NCI-H1694 treated with DMSO at 0.1 percent for 48 hours (cell line): ENCODE data around the gene CBFA2T3.

ENCODE experiments used
- DNase-seq: peaks from one replicate; lab custom pipeline; 2025; lab: John Stamatoyannopoulos, UW

CBFA2T3 gene

DNA sequence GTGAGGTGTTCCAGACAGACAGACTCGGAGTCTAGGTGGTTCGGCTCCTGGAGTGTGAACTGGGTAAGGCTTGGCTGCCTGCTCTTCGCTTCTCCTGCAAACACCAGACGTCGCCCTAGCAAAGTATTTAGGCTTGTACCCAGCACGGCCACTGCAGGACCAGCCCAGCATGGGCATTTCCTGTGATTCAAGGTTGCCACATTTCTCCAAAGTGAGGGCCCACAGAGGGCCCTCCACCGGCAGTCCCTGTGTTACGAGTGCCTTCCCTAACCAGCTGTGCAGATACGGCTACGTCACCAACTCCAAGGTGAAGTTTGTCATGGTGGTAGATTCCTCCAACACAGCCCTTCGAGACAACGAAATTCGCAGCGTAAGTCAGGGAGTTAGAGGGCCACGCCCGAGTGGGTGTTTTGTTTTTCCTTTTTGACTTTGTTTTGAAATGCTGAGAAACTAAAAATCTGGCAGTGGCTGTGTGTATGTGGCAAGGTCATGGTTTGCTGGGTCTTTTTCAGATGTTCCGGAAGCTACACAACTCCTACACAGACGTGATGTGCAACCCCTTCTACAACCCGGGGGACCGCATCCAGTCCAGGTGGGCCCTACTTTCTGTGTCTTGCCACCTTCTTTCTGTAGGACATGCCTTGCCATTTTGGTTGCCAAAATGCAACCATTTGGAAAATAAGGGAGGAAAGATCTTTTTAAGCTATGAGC lies 117.5 kb downstream of the CBFA2T3 start:
- DNase-seq, result no peak

DNA sequence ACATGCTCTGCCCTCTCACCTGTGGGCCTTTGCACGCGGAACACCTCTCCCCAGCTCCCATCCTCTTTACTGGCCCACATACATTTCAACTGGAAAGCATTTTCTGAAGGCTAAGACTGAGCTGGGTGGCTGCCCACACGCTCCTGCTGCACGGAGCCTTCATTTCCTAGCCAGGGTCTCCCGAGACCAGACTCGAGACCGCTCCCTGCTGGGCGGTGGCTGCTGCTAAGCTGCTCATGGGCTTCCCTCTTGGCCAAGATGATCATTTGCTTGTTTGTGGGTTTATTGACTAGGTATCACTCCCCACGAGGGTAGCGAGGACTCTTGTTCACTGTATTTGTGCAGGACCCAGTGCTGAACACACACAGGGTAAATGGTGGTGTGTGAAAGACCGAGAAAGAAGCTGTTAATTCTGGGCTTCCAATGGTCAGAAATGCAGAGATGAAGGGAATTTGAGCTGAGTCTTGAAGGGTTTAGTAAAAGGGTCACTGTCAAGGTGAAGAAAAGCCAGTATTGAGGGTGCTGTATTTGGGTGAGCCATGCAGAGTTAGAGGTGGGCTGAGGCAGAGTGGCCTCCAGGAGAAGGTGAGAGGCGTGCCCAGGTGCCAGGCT lies 119.2 kb downstream of the CBFA2T3 start:
- peak; percentile 8 for DNase-seq

DNA sequence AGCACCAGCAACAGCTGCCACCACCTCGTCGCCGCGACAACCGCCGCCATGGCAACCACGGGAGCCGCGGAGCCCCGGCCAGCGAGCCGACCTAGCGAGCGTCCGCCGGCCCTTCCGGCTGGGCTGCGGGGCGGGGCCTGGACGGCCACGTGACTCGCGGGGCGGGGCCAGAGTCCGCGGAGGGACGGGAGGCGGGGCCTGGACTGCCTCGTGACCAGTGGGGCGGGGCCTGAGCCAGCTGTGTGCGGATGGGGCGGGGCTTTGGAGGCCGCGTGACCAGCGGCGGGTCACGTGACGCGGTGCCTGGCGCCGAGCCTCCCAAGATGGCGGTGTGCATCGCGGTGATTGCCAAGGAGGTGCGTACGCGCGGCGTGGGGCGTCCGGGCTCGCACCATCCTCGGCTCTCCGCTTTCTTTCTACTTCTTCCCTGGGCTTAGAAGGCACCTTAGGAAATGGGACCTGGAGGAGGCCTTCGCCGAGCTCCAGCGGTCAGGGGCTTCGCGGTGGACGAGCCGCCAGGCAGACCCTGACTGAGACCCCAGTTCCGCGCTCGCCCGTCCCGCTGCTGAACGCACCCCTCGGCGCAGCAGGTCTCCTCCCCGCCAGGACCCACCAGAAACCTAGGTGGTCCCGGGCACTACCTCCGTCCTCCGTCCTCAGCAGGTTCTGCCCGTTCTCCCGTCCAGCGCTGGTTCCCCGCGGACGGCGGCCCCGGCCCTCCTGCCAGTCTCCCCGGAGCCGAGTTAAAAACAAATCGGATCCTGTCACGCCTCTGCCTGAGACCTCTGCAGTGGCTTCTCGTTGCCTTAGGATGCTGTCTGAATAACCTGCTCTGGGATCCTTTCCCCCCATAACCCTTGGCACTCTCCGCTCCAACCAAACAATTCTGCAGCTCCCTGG lies 119.9 kb downstream of the CBFA2T3 start, which contains the start of the genes GALNS and TRAPPC2L:
GALNS (minus strand) TSS at position 120 of the 900 bp plus-strand sequence; CDS start at position 50, 70 bp downstream.
TRAPPC2L (plus strand) TSS at position 300 of the 900 bp plus-strand sequence; CDS start at position 324, 24 bp downstream.
- peak; percentile 73 for DNase-seq

DNA sequence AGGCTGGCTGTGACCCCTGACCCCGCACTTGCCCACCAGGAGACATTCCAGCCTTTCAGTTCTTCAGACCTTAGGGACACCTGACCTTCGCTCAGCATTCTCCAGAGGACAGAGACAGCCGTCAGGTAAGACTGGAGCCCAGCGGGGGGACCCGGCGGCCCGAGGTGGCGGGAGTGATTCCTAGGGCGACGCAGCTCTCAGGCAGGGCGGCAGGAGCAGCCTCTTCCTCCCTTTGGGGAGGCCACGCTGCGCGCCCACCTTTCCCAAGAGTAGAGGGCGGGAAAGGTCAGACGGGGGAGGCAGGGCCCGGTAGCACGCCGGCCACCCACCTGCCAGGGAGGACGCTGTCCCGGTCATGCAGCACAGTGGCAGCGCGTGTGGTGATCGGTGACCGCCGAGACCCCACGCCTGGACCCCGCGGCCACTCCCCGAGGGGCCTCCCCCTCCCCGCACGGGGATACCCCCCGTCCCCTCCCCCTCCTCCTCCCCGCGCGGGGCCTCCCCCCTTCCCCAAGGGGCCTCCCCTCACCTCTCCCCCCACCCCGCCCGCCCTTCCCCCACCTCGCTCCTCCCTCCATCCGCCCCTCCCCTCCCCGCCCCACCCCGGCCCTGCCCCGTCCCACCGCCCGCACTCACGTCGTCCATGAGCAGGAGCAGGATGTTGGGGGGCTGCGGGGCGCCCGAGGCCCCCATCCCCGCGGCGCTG lies 120.7 kb downstream of the CBFA2T3 start:
- DNase-seq, result no peak

DNA sequence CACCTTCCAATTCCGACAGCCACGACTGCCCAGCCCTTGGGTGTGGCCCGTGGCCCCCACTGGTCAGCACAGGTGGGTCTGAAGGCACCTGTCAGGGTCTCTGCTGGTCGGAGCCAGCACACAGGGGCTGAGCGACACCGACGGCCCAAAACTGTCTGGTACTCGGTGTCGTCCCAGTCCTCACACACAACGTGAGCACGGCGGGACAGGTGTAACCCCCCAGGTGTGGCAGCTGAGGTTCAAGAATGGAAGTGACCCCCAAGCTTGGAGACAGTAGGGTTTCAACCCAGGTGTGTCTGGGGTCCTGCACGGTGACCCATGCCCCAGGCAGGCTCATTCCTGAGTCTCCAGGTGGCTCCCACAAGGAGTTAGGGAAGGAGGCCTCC lies 121.3 kb downstream of the CBFA2T3 start:
- no peak for DNase-seq

DNA sequence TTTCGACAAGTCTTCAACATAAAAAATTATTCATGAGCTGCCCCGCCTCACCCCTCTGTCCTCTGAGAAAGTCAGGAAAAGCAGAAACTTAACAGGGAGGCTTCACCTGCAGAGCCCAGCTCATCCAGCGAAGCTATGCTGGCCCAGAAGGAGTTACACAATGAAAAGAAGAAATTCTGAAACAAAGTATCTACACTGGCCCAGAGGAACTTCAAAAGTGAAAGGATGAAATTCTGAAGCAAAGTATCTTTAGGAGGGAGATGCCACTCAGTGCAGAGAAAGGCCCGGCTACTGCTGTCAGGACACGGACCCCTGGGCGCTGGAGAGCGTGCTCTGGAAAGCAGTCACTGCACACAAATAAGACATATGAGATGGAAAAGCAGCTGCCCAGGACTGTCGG lies 121.8 kb downstream of the CBFA2T3 start:
- DNase-seq, result no peak

DNA sequence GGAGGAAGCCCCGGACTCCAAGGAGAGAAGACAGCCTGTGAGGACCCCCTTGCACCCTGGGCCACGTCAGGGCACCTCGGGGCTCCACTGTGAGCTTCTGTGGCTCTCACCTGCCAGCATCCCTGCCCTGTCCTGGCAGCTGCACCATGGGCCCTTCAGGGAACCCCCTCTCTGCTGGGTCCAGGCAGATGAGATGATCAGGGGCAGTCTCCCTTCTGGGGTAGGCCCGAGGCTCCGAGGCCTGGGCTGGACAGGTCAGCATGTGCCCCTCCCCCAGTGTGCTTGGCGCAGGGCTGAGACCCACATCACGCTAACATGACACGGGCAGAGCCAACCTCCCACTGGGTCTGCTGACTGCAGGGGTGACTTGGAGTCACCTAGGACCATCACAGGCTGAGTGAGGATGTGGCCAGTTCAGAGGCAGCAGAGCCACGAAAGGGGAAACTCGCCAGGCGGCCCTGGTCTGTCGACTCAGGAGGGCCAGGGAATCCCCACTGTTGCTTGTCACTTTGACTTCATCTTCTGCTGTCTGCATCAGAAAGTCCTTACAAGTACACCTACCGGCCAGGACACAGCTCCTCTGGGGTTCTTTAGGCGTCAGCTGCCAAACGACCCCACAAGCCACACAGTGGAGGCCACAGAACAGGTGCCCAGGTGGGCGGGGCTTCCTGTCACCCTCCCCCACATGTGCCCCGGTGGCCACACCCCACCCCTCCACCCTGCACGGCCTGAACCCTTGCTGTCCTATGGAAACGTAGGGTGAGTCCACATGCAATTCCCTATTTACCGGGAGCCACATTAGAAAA lies 122.5 kb downstream of the CBFA2T3 start:
- DNase-seq, result no peak

DNA sequence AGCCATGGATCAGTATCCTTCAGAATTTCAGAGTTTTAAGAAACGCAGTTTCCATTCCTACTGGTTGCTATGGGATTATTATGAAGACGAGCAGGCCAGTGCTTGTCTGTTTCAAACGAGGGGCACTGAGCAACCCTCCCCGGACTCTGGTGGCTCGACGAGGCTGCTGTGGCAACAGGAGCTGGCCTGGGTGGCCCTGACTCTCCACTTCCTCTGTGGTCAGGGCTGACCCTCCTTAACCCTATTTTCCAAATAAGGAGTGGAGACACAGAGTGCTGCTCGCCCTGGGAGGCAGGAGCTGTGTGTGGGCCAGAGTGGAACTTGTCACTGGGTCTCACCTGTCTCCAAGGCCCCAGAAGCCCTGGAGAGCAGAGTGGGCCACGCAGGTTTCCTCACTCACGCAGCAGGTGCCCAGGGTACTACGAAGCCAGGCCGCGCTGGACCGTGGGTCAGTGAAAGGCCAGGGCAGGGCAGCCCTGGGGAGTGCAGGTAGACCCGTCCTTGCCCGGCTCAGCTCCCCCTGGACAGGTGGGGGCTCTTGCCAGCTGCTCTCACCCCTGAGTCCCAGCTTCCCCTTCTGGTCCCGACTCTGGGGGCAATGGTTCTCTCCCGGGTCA lies 123.6 kb downstream of the CBFA2T3 start:
- DNase-seq, result no peak

DNA sequence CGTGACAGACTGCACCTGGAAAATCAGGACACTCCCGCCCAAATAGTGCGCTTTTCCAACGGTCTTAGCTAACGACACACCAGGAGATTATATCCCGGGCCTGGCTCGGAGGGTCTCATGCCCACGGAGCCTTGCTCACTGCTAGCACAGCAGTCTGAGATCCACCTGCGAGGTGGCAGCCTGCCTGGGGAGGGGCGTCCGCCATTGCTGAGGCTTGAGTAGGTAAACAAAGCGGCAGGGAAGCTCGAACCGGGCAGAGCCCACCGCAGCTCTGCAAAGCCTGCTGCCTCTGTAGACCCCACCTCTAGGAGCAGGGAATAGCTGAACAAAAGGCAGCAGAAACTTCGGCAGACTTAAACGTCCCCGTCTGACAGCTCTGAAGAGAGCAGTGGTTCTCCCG lies 125.4 kb downstream of the CBFA2T3 start:
- DNase-seq, result no peak

DNA sequence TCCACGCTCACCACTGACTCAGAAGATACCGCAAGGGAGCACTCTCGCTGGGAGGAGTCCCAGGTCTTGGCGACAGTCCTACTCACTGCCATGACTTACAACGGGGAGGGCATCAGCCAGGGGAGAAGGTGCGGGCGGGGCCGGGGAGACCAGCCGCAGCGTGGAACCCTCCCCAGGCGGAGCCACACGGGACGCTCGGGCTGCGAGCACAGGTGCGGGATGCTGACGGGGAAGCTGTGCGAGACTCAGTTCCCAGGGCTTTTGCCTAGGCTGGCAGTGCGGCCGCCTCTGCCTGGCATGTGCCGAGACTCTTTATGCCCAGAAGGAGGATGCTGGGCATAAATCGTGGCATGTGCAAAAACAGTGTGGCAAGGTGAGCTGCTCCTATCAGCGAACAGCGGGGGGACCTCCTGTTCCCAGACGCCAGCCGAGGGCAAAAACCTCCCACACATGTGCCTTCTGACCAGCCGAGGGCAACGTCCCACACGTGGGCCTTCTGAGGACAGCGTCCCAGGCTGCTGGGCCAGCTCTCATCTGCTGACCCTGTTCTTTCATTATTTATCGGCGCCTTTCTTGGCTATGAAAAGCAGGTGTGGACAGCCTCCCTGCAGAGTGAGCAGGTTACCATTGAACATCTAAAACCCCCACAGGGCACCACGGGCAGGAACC lies 126.3 kb downstream of the CBFA2T3 start:
- no peak for DNase-seq

DNA sequence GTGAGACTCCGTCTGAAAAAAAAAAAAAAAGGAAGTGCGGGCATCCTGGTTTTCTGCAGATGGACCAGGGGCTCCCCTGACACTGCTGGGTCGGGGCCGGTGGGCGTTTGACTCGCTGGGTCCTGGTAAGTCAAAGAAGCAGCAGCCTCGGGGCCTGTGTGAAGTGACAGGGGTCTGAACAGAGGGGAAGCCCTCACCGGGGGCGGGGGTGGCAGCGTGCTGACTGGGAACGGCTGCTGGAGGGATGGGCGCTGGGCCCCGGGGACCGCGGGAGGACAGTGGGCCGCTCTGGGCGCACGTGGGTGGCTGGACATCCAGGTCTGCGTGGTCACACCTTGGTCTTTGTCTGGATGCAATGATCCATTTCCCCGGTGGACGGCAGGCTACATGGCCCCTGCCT lies 128.4 kb downstream of the CBFA2T3 start:
- no peak for DNase-seq

DNA sequence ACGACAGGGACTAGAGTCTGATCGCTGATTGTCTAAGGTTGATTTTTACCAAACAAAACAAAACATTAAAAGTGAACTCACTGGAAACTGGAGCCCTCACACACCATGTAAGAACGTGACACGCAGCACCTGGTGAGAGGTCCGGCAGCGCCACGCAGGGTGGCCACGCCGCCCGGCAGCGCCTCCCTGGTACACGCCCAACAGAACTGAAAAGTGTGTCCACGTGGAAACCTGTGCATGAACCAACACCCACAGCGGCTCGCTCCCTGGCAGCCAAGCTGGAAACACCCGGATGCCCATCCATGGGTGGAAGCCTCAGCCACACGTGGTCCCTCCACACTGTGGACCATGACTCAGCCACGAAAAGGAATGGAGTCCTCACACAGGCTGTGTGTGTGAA lies 129.4 kb downstream of the CBFA2T3 start:
- no peak for DNase-seq

DNA sequence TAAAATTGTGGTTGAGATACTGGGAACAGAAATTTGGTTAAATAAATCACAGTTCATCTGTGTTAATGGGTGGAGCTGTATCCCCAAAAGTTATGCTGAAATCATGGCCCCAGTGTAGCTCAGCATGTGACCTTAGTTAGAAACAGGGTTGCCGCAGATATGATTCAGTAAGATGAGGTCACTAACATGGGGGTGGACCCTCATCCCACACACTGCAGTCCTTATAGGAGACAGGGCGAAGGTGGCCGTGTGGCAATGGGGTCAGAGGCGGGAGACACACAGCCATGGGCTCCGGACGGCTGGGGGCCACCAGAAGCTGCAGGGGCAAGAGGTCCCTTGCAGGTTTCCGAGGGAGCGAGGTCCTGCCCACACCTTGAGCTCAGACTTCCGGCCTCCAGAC lies 130.9 kb downstream of the CBFA2T3 start:
- DNase-seq, result no peak

DNA sequence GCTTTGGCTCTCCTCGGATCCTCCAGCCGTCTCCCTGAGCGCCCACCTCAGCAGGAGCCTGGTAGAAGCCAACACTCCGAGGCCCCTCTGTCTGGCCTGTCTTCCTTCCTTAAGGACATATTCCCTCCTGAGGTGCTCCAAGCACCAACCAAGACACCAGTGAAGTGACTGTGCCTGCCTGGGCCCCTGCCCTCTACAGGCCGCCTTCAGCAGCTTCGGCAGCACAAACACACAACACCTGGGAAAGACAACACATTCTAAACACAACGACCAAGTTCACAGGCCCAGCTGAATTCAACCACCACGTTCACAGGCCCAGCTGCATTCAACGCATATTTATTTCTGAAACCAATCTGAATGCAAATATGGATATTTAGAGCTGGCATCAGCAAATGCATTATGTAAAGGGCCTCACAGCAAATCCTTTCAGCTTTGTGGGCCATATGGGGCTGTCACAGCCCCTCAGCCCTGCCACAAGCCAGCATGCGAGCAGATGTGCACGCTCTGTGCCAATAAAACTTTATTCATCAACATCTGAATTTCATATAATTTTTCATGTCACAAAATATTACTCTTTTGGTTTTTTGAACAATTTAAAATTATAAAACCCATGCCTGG lies 132.5 kb downstream of the CBFA2T3 start:
- DNase-seq, result no peak

DNA sequence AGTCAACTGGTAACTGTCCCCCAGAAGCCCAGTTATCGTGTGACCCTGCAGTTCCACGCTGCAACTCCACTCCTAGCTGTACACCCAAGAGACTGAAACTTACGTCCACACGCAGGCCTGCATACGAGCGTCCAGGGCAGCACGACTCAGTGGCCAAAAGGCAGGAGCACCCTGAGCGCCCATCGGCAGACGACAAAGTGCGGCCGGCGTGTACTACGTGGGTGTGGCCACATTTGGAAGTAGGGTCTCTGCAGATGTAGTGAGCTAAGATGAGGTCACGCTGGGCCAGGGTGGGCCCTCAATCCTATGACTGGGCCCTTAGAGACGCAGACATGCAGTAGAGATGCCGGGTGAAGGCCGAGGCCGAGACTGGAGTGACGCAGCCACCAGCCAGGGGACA lies 133.8 kb downstream of the CBFA2T3 start:
- DNase-seq, result no peak

DNA sequence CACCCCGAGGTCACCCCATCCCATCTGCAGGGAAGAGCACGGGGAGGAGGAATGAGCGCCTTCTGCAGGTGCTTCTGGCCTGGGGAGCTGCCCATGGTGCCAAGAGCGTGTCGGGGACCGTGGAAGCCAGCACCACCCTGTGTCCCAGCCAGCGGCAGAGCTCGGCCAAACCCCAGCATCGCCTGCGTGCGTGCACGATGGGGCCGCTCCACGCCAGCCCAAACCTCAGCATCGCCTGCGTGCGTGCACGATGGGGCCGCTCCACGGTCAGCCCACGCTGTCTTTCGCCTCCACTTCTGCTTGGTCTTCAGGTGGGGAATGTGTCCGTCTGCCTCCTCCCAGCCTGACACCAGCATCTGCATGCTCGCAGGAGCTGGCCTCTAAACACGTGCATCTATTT lies 134.2 kb downstream of the CBFA2T3 start:
- no peak for DNase-seq

DNA sequence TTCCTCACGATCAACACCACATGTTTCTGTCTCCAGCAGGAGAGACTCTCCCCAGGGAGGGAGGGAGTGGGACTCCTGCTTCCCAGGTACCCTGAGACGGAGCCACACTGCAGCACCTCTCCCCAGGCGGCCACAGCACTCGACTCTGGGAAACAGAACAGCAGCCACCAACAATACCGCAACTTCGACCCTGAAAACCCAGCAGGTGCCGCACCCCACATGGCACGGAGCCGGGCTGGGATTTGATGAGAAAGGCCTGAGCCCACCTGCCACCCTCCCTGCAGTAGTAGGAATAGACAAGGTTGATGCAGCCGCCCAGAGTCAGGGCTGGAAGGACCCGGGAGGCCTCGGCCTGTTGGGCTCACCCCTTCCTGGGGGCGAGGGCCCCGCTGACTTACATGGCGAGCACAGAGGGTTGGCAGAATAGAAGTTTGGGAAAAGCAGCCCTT lies 134.7 kb downstream of the CBFA2T3 start:
- no peak for DNase-seq

DNA sequence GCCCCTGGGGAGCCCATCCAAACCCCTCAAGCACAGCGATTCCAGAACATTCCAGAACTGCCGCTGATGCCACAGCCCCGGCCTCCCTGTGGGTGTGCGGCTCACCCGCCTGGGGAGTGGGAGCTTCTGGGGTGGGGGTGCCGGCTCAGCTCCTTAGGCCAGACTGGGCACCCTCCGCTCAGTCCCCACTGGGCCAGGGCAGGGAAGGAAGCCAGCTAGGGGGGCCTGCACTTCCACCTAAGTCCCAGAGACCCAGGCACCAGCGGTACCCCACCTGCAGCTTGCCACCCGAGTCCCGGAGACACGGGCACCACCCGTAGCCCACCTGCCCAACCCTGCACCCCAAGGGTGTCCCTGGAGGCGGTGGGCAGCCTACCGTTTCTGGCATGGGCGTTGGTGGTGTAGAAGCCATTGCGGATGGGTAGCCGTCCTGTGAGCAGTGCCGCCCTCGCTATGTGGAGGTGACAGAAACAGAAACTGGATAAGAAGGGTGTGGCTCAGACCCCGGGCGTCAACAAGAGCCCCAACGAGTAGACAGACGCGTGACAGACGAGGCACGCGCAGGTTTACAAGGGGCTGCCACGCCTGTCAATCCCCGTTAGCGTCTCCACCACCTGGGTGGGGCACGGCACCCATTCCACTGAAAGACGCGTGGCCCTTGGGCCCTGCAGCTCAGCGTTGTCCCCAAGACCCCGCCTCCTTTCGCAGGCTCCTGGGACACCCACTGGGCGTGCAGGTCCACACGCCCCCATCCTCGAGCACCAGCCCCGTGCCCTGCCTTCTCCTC lies 135.3 kb downstream of the CBFA2T3 start:
- no peak for DNase-seq
